IMR-90 (cell line): ENCODE results near the gene BGN. TPM values are rescaled to one million over a fixed set of nuclear protein-coding genes. Genes with fewer than 3 reads are reported as not detected.

Experiments used
- ATAC-seq: fragments of 200-7000 bp; cut with Tn5 transposase; 2 replicates; pipeline ENCODE4 v1.9.1; 2020; ENCODE audit warnings: low read depth, mild to moderate bottlenecking, moderate library complexity
- BruUV-seq: library from RNA; stranded (reverse); fragments of 400-500 nt; replicated peaks from 2 replicates; lab custom pipeline; 2021; lab: Mats Ljungman, UMichigan
- CTCF ChIA-PET: fragments of 300-600 bp; formaldehyde crosslinking; extraction: SDS; loops from one replicate; lab custom pipeline; 2021; ENCODE audit warnings: antibody characterized with exemption; lab: Yijun Ruan, JAX
- POLR2A ChIA-PET: fragments of 300-600 bp; sonication (Branson Sonifier 250); formaldehyde crosslinking; loops from one replicate; lab custom pipeline; 2022; ENCODE audit warnings: antibody characterized with exemption; ENCODE audit not compliant: unreplicated experiment; lab: Charles Lee
- DNase-seq: peaks from one replicate; pipeline ENCODE4 v3.0.0; 2013
- H2AFZ ChIP-seq: replicated peaks from 2 replicates; pipeline ENCODE3; 2013; ENCODE audit warnings: low read length, mild to moderate bottlenecking; ENCODE audit not compliant: poor library complexity
- H2AK5ac ChIP-seq: 2 replicates; pipeline ENCODE4 v1.6.1; 2013; ENCODE audit warnings: low read depth, low read length, inconsistent platforms
- H2AK9ac ChIP-seq: replicated peaks from 2 replicates; pipeline ENCODE3; 2013; ENCODE audit warnings: mild to moderate bottlenecking, low read depth, low read length, moderate library complexity; ENCODE audit not compliant: poor library complexity
- H2BK120ac ChIP-seq: 2 replicates; pipeline ENCODE4 v1.6.1; 2013; ENCODE audit warnings: low read depth, low read length, inconsistent platforms
- H2BK15ac ChIP-seq: 3 replicates; pipeline ENCODE4 v1.6.1; 2013; ENCODE audit warnings: low read depth, low read length, inconsistent platforms
- H2BK20ac ChIP-seq: 2 replicates; pipeline ENCODE4 v1.6.1; 2013; ENCODE audit warnings: low read depth, mild to moderate bottlenecking, inconsistent platforms, low read length, moderate library complexity
- H2BK5ac ChIP-seq: 2 replicates; pipeline ENCODE4 v1.6.1; 2013; ENCODE audit warnings: mild to moderate bottlenecking, low read depth, low read length, inconsistent platforms; ENCODE audit not compliant: poor library complexity, severe bottlenecking
- H3K14ac ChIP-seq: replicated peaks from 2 replicates; pipeline ENCODE4 v1.6.1; 2013; ENCODE audit warnings: low read depth, low read length, inconsistent platforms
- H3K18ac ChIP-seq: 2 replicates; pipeline ENCODE4 v1.6.1; 2013; ENCODE audit warnings: low read depth, low read length, control low read depth
- H3K23ac ChIP-seq: 2 replicates; pipeline ENCODE4 v1.6.1; 2013; ENCODE audit warnings: low read depth, low read length, inconsistent platforms
- H3K27ac ChIP-seq: 2 replicates; pipeline ENCODE4 v1.5.1; 2013; ENCODE audit warnings: mild to moderate bottlenecking, control low read depth, low read length; ENCODE audit not compliant: insufficient read depth
- H3K27me3 ChIP-seq: 2 replicates; pipeline ENCODE4 v1.6.1; 2013; ENCODE audit warnings: low read length; ENCODE audit not compliant: control insufficient read depth, insufficient read depth
- H3K36me3 ChIP-seq: 2 replicates; pipeline ENCODE4 v1.6.1; 2013; ENCODE audit warnings: low read length, mixed read lengths; ENCODE audit not compliant: control insufficient read depth, insufficient read depth
- H3K4ac ChIP-seq: 2 replicates; pipeline ENCODE4 v1.6.1; 2013; ENCODE audit warnings: low read depth, low read length, inconsistent platforms
- H3K4me1 ChIP-seq: 2 replicates; pipeline ENCODE4 v1.6.1; 2013; ENCODE audit warnings: low read length, mixed read lengths; ENCODE audit not compliant: control insufficient read depth, insufficient read depth
- H3K4me2 ChIP-seq: 2 replicates; pipeline ENCODE4 v1.6.1; 2013; ENCODE audit warnings: low read depth, mild to moderate bottlenecking, control low read depth, low read length, moderate library complexity
- H3K4me3 ChIP-seq: 2 replicates; pipeline ENCODE4 v1.5.1; 2013; ENCODE audit warnings: low read depth, mild to moderate bottlenecking, control low read depth, low read length, moderate library complexity; ENCODE audit not compliant: insufficient read depth
- H3K56ac ChIP-seq: 2 replicates; pipeline ENCODE4 v1.6.1; 2013; ENCODE audit warnings: low read length, inconsistent platforms; ENCODE audit not compliant: insufficient read depth; ENCODE audit errors: extremely low read depth
- H3K79me1 ChIP-seq, 2 experiments: 2 replicates each; pipeline ENCODE4 v1.6.1; 2013; ENCODE audit warnings: low read length in 2 of 2, inconsistent platforms in 1 of 2, low read depth in 1 of 2
- H3K9ac ChIP-seq: 2 replicates; pipeline ENCODE4 v1.6.1; 2013; ENCODE audit warnings: low read depth, low read length, control low read depth
- H3K9me1 ChIP-seq: 2 replicates; pipeline ENCODE4 v1.6.1; 2013; ENCODE audit warnings: low read length, inconsistent platforms; ENCODE audit not compliant: insufficient read depth
- H3K9me3 ChIP-seq: 2 replicates; pipeline ENCODE4 v1.6.1; 2013; ENCODE audit warnings: low read length; ENCODE audit not compliant: control insufficient read depth, insufficient read depth
- H4K20me1 ChIP-seq: 2 replicates; pipeline ENCODE4 v1.6.1; 2013; ENCODE audit warnings: low read length, inconsistent platforms; ENCODE audit not compliant: insufficient read depth
- H4K5ac ChIP-seq: 2 replicates; pipeline ENCODE4 v1.6.1; 2013; ENCODE audit warnings: mild to moderate bottlenecking, low read depth, low read length, control low read depth
- H4K8ac ChIP-seq, 2 experiments: 2 replicates each; pipeline ENCODE4 v1.6.1; 2013; ENCODE audit warnings: low read depth in 2 of 2, low read length in 2 of 2, control low read depth in 1 of 2, inconsistent platforms in 1 of 2
- H4K91ac ChIP-seq: 2 replicates; pipeline ENCODE4 v1.6.1; 2013; ENCODE audit warnings: low read depth, low read length, inconsistent platforms; ENCODE audit not compliant: insufficient read depth
- CHD1 ChIP-seq: IDR thresholded peaks from 2 replicates; pipeline ENCODE4 v1.6.1; 2012; ENCODE audit warnings: low read depth, low read length, improper control_type of control experiment
- MAZ ChIP-seq: IDR thresholded peaks from 2 replicates; pipeline ENCODE4 v1.6.1; 2012; ENCODE audit warnings: low read depth, mild to moderate bottlenecking, low read length, improper control_type of control experiment, moderate library complexity, borderline replicate concordance
- MXI1 ChIP-seq: IDR thresholded peaks from 2 replicates; pipeline ENCODE4 v1.6.1; 2012; ENCODE audit warnings: low read depth, mild to moderate bottlenecking, low read length, moderate library complexity, borderline replicate concordance
- NFE2L2 ChIP-seq: fragments of 150-350 bp; IDR thresholded peaks from 2 replicates; pipeline ENCODE4 v1.6.1; 2016; ENCODE audit warnings: low read depth, mild to moderate bottlenecking, low read length
- SMC3 ChIP-seq: fragments of 150-350 bp; IDR thresholded peaks from 2 replicates; pipeline ENCODE4 v1.6.1; 2016; ENCODE audit warnings: low read depth, mild to moderate bottlenecking, antibody characterized with exemption, low read length, moderate library complexity
- WGBS, 2 experiments: methylation state at CpG; one replicate each; pipeline versions ENCODE4 v1.1.5 to v1.1.7; 2013; ENCODE audit warnings: missing lambda C conversion rate in 2 of 2; ENCODE audit not compliant: insufficient read length in 1 of 2; ENCODE audit errors: extremely low coverage in 2 of 2; 5-methylcytosine and 5-hydroxymethylcytosine counted together
- dilution Hi-C: fragments of 300-500 bp; cut with HindIII; formaldehyde crosslinking; loops from one replicate; pipeline ENCODE4 v1.14.3; 2018; ENCODE audit warnings: low sequenced_read_pairs; ENCODE audit not compliant: unreplicated experiment
- in situ Hi-C: fragments of 300-500 bp; cut with MboI; formaldehyde crosslinking; loops from 3 replicates; pipeline ENCODE4 v1.14.3; 2019; ENCODE audit warnings: low sequenced_read_pairs, inconsistent platforms, mixed read lengths
- intact Hi-C: fragments of 100-400 bp; cut with micrococcal nuclease; formaldehyde crosslinking; loops from 2 replicates; pipeline ENCODE4 v1.10.0; 2022
- polyA plus RNA-seq, 3 experiments: library from polyadenylated mRNA; depleted of rRNA; stranded (reverse); fragments of >200 nt; gene quantifications; 2 replicates each; pipeline ENCODE4 v1.2.3, GENCODE V29; 2012; ENCODE audit warnings: low replicate concordance in 1 of 3
- total RNA-seq: library from RNA; depleted of rRNA; stranded (reverse); fragments of >200 nt; gene quantifications from 2 replicates; pipeline ENCODE4 v1.2.3, GENCODE V29; 2012

BGN gene
- total and polyA plus RNA-seq, 2 of the 4 experiments (the other 2 are of a cell fraction), result 11.3 to 298 TPM

GRCh38 chrX:153449368-153450113, 45.2 kb upstream of the BGN start:
- H4K8ac ChIP-seq, result no peak overlapping the region
- ATAC-seq, result no peak
- no peak overlapping the region for H2BK120ac ChIP-seq
- no peak overlapping the region for H3K4me3 ChIP-seq
- H3K23ac ChIP-seq, result no peak overlapping the region
- H2BK5ac ChIP-seq, result no peak overlapping the region
- no peaks in the 10 kb centered on the region; the same call in 1 of the 2 replicates for H3K9me3 ChIP-seq
- H3K36me3 ChIP-seq, result no peaks in the 10 kb centered on the region
- H2AK9ac ChIP-seq, result no peak overlapping the region
- TF ChIP-seq MXI1 (no peak), SMC3 (no peak), MAZ (no peak), CHD1 (no peak), NFE2L2 (no peak)
- DNase-seq, result no peak
- H3K4me1 ChIP-seq, result no peaks in the 10 kb centered on the region
- H2AK5ac ChIP-seq, result no peak overlapping the region
- no peak overlapping the region for H3K18ac ChIP-seq
- ChIA-PET CTCF (no interaction called here), POLR2A (no interaction called here)
- H4K5ac ChIP-seq, result no peak overlapping the region
- H2AFZ ChIP-seq, result no peak overlapping the region
- no peaks in the 10 kb centered on the region; the same call in 1 of the 2 replicates for H4K20me1 ChIP-seq
- H3K14ac ChIP-seq, result no peak overlapping the region
- WGBS, 2 experiments, result 80% methylated on average over 4 of the region's 15 CpGs; no CpG with 5 or more reads in 1 of the 2 experiments
- no peak overlapping the region for H3K27ac ChIP-seq
- no peaks in the 10 kb centered on the region for H3K79me1 ChIP-seq
- no peak overlapping the region for H3K9ac ChIP-seq
- no peak overlapping the region for H3K56ac ChIP-seq
- no peak overlapping the region for H4K91ac ChIP-seq
- H3K9me1 ChIP-seq, result no peaks in the 10 kb centered on the region
- H2BK20ac ChIP-seq, result no peak overlapping the region
- in situ Hi-C loops, result loop anchor here (25.0 kb wide), 1 partner anchor 412 kb away; no protein-coding TSS in a partner anchor
- H3K27me3 ChIP-seq, result no peaks in the 10 kb centered on the region
- no peak overlapping the region for H3K4me2 ChIP-seq
- intact Hi-C loops, result no loop called here
- no TSS peak for BruUV-seq
- dilution Hi-C loops, result no loop called here
- H2BK15ac ChIP-seq, result no peak overlapping the region
- no peak overlapping the region for H3K4ac ChIP-seq
